ENCODE results near the gene ICAM1.

GRCh38 chr19:10279737-10280442 is 9.0 kb downstream of the ICAM1 start:
- TF ChIP-seq CREB5 (CRISPR knock-in tag; IDR thresholded peaks at IDR 0.05; ENCODE audit: low read depth) (no peak), ARNTL (CRISPR knock-in tag; IDR thresholded peaks at IDR 0.05; ENCODE audit: borderline replicate concordance, low read depth) (no peak), BACH2 (CRISPR knock-in tag; IDR thresholded peaks at IDR 0.05; ENCODE audit: borderline replicate concordance) (no peak), ZFP3 (CRISPR knock-in tag; IDR thresholded peaks at IDR 0.05) (no peak), PATZ1 (CRISPR knock-in tag; IDR thresholded peaks at IDR 0.05; ENCODE audit: borderline replicate concordance) (no peak)

Data from SK-N-SH treated with all-trans-retinoic acid at 6 μM for 48 hours (cell line).